ENCODE results near the gene PIWIL4.

The PIWIL4 gene

GRCh38 chr11:94635072-94635471, 67.9 kb downstream of the PIWIL4 start:
- no peak for TF ChIP-seq CTCF (IDR thresholded peaks at IDR 0.05; ENCODE audit: low read depth, low read length)
- DNase-seq, result no peak
- H3K36me3 ChIP-seq, result no peaks in the 10 kb centered on the region

GRCh38 chr11:94636388-94636949, 69.3 kb downstream of the PIWIL4 start:
- no peak for DNase-seq
- Histone ChIP-seq H3K27ac (no peak overlapping the region), H3K9me3 (ENCODE audit: severe bottlenecking) (no peaks in the 10 kb centered on the region), H3K36me3 (no peaks in the 10 kb centered on the region), H3K27me3 (ENCODE audit: insufficient read depth, low read depth, severe bottlenecking) (no peaks in the 10 kb centered on the region), H3K4me3 (ENCODE audit: low read depth, low read length) (no peak overlapping the region)
- no peak for TF ChIP-seq CTCF (IDR thresholded peaks at IDR 0.05; ENCODE audit: low read depth, low read length)

More at GRCh38 chr11:94635072-94635471, 67.9 kb downstream of the PIWIL4 start:
- Histone ChIP-seq H3K27me3 (ENCODE audit: insufficient read depth, low read depth, severe bottlenecking) (no peaks in the 10 kb centered on the region), H3K4me3 (ENCODE audit: low read depth, low read length) (no peak overlapping the region), H3K9me3 (ENCODE audit: severe bottlenecking) (no peaks in the 10 kb centered on the region), H3K27ac (no peak overlapping the region)

- no peak for TF ChIP-seq CTCF (IDR thresholded peaks at IDR 0.05; ENCODE audit: low read depth, low read length)
- DNase-seq, result no peak
- no peak overlapping the region for H3K27ac ChIP-seq
- H3K36me3 ChIP-seq, result no peaks in the 10 kb centered on the region
- H3K9me3 ChIP-seq (ENCODE audit: severe bottlenecking), result no peaks in the 10 kb centered on the region
- no peaks in the 10 kb centered on the region for H3K27me3 ChIP-seq (ENCODE audit: insufficient read depth, low read depth, severe bottlenecking)
- H3K4me3 ChIP-seq (ENCODE audit: low read depth, low read length), result no peak overlapping the region
Observed at GRCh38 chr11:94638301-94638901, 71.2 kb downstream of the PIWIL4 start.

- Histone ChIP-seq H3K9me3 (ENCODE audit: severe bottlenecking) (no peaks in the 10 kb centered on the region), H3K27me3 (ENCODE audit: insufficient read depth, low read depth, severe bottlenecking) (no peaks in the 10 kb centered on the region), H3K27ac (no peak overlapping the region), H3K36me3 (no peaks in the 10 kb centered on the region), H3K4me3 (ENCODE audit: low read depth, low read length) (no peak overlapping the region)
- DNase-seq, result no peak
- no peak for TF ChIP-seq CTCF (IDR thresholded peaks at IDR 0.05; ENCODE audit: low read depth, low read length)
Observed at GRCh38 chr11:94638902-94639373, 71.8 kb downstream of the PIWIL4 start.

- no peak for DNase-seq
- Histone ChIP-seq H3K9me3 (ENCODE audit: severe bottlenecking) (no peaks in the 10 kb centered on the region), H3K4me3 (ENCODE audit: low read depth, low read length) (no peak overlapping the region), H3K27ac (no peak overlapping the region), H3K36me3 (no peaks in the 10 kb centered on the region), H3K27me3 (ENCODE audit: insufficient read depth, low read depth, severe bottlenecking) (no peaks in the 10 kb centered on the region)
- TF ChIP-seq CTCF (IDR thresholded peaks at IDR 0.05; ENCODE audit: low read depth, low read length), result no peak
Observed at GRCh38 chr11:94639901-94640721, 72.9 kb downstream of the PIWIL4 start.
